A549 (cell line): Measurements from ENCODE around the gene TSPAN14. TPM values are rescaled to one million over a fixed set of nuclear protein-coding genes. Genes with fewer than 3 reads are reported as not detected.

ENCODE experiments used
- ATAC-seq, 2 experiments: fragments of 200-7000 bp in 1 of 2; fragments of >200 bp in 1 of 2; cut with Nextera tagmentation in 1 of 2; cut with Tn5 transposase in 1 of 2; 3 replicates each; pipeline versions ENCODE4 v1.8.0 to v1.9.1; 2018 to 2020; ENCODE audit warnings: mild to moderate bottlenecking in 1 of 2, moderate library complexity in 1 of 2
- CTCF ChIA-PET: fragments of 300-600 bp; sonication (Branson Sonifier 250); formaldehyde crosslinking; extraction: SDS; loops from one replicate; lab custom pipeline; 2021; ENCODE audit warnings: antibody characterized with exemption, inconsistent platforms; lab: Yijun Ruan, JAX
- POLR2A ChIA-PET: fragments of 350-600 bp; formaldehyde crosslinking; extraction: SDS; loops from one replicate; lab custom pipeline; 2021; ENCODE audit warnings: antibody characterized with exemption, inconsistent platforms; lab: Yijun Ruan, JAX
- DNase-seq, 2 experiments: peaks; one replicate each; pipeline versions ENCODE4 v3.0.0 to v3.0.0-alpha.2; 2011 to 2016; ENCODE audit warnings: low read depth in 1 of 2, low spot score in 1 of 2
- FAIRE-seq: peaks from 2 replicates; lab custom pipeline; 2011; peaks lifted over from hg19 to GRCh38; lab: Jason Lieb, UNC
- H3K27ac ChIP-seq, 2 experiments: fragments of >200 bp; sonication (Bioruptor Twin); formaldehyde crosslinking; 3 replicates each; pipeline ENCODE4 v1.5.1; 2016 to 2017
- H3K4me1 ChIP-seq: fragments of >200 bp; sonication (Bioruptor Twin); formaldehyde crosslinking; 3 replicates; pipeline ENCODE4 v1.6.1; 2016
- H3K4me2 ChIP-seq: fragments of >200 bp; sonication (Bioruptor Twin); formaldehyde crosslinking; 3 replicates; pipeline ENCODE4 v1.6.1; 2016
- H3K4me3 ChIP-seq: fragments of >200 bp; sonication (Bioruptor Twin); formaldehyde crosslinking; 3 replicates; pipeline ENCODE4 v1.5.1; 2016
- H3K9me3 ChIP-seq: fragments of >200 bp; sonication (Bioruptor Twin); formaldehyde crosslinking; 3 replicates; pipeline ENCODE4 v1.6.1; 2016
- BHLHE40 ChIP-seq: IDR thresholded peaks from 2 replicates; pipeline ENCODE4 v1.6.1; 2012; ENCODE audit warnings: low read depth, low read length, inconsistent platforms
- CBX2 ChIP-seq: fragments of 200-600 bp; sonication (generic); IDR thresholded peaks from 2 replicates; pipeline ENCODE4 v1.6.1; 2016; ENCODE audit warnings: low read depth, mild to moderate bottlenecking, borderline replicate concordance
- CEBPB ChIP-seq, 2 experiments: fragments of >200 bp in 1 of 2; sonication (Bioruptor Twin) in 1 of 2; formaldehyde crosslinking in 1 of 2; IDR thresholded peaks; 2 replicates each; pipeline ENCODE4 v1.6.1; 2012 to 2016
- EHMT2 ChIP-seq: fragments of 200-600 bp; sonication (generic); IDR thresholded peaks from 2 replicates; pipeline ENCODE4 v1.6.1; 2016; ENCODE audit warnings: antibody characterized with exemption, low read depth, mild to moderate bottlenecking, moderate library complexity
- EP300 ChIP-seq, 2 experiments: fragments of >200 bp; sonication (Bioruptor Twin); formaldehyde crosslinking; IDR thresholded peaks; 2 replicates in 1 of 2; 3 replicates in 1 of 2; pipeline ENCODE4 v1.6.1; 2016 to 2017
- JUN ChIP-seq, 2 experiments: fragments of >200 bp; sonication (Bioruptor Twin); formaldehyde crosslinking; IDR thresholded peaks; 2 replicates in 1 of 2; 3 replicates in 1 of 2; pipeline ENCODE4 v1.6.1; 2016 to 2017
- KDM1A ChIP-seq: fragments of 200-600 bp; sonication (generic); IDR thresholded peaks from 2 replicates; pipeline ENCODE4 v1.6.1; 2016; ENCODE audit warnings: low read depth, mild to moderate bottlenecking
- PHF8 ChIP-seq: fragments of 200-600 bp; sonication (generic); IDR thresholded peaks from 2 replicates; pipeline ENCODE4 v1.6.1; 2016; ENCODE audit warnings: low read depth, mild to moderate bottlenecking, antibody characterized with exemption, moderate library complexity, borderline replicate concordance
- RAD21 ChIP-seq, 2 experiments: fragments of >200 bp in 1 of 2; sonication (Bioruptor Twin) in 1 of 2; formaldehyde crosslinking in 1 of 2; IDR thresholded peaks in 1 of 2; conservative IDR thresholded peaks in 1 of 2; 2 replicates in 1 of 2; 3 replicates in 1 of 2; pipeline ENCODE4 v1.6.1; 2012 to 2018; ENCODE audit warnings: inconsistent platforms in 1 of 2
- SMC3 ChIP-seq: fragments of >200 bp; sonication (Bioruptor Twin); formaldehyde crosslinking; IDR thresholded peaks from 3 replicates; pipeline ENCODE4 v1.6.1; 2018; ENCODE audit warnings: inconsistent platforms
- TFCP2L1 ChIP-seq: fragments of 250-450 bp; sonication (Bioruptor Pico); IDR thresholded peaks from 2 replicates; pipeline ENCODE4 v1.5.0; 2021; ENCODE audit warnings: mild to moderate bottlenecking
- TP53 ChIP-seq: fragments of 250-450 bp; sonication (Bioruptor Pico); IDR thresholded peaks from 2 replicates; pipeline ENCODE4 v1.5.0; 2021; ENCODE audit warnings: mild to moderate bottlenecking, moderate library complexity
- WGBS: methylation state at CpG from one replicate; pipeline ENCODE4 v1.1.6; 2017; ENCODE audit errors: missing lambda C conversion rate; 5-methylcytosine and 5-hydroxymethylcytosine counted together
- polyA plus RNA-seq, 4 experiments: library from polyadenylated mRNA; depleted of rRNA in 3 of 4; stranded (reverse); fragments of >200 nt; fragmentation: RNase III in 1 of 4; extraction: RNeasy Plus Mini Kit Qiagen cat#74134 plus additional on column Dnase treatment in 1 of 4; gene quantifications; 2 replicates in 3 of 4; 3 replicates in 1 of 4; pipeline ENCODE4 v1.2.3, GENCODE V29; 2011 to 2017
- TF ChIP-seq, protein P1 (sequence below): IDR thresholded peaks from 2 replicates; pipeline ENCODE4 v1.6.1; 2012
- TF ChIP-seq, protein P2 (sequence below): fragments of 150-350 bp; IDR thresholded peaks from 2 replicates; pipeline ENCODE4 v1.6.1; 2014; ENCODE audit warnings: low read depth, mild to moderate bottlenecking, low read length
- TF ChIP-seq, protein P3 (sequence below): fragments of >200 bp; sonication (Bioruptor Twin); formaldehyde crosslinking; IDR thresholded peaks from 2 replicates; pipeline ENCODE4 v1.6.1; 2016
- TF ChIP-seq, protein P4 (sequence below): IDR thresholded peaks from 2 replicates; pipeline ENCODE4 v1.6.1; 2012; ENCODE audit warnings: low read depth, borderline replicate concordance

Gene TSPAN14
- polyA plus RNA-seq, 2 of the 4 experiments (the other 2 are of a cell fraction): 87.0 to 124 TPM

DNA sequence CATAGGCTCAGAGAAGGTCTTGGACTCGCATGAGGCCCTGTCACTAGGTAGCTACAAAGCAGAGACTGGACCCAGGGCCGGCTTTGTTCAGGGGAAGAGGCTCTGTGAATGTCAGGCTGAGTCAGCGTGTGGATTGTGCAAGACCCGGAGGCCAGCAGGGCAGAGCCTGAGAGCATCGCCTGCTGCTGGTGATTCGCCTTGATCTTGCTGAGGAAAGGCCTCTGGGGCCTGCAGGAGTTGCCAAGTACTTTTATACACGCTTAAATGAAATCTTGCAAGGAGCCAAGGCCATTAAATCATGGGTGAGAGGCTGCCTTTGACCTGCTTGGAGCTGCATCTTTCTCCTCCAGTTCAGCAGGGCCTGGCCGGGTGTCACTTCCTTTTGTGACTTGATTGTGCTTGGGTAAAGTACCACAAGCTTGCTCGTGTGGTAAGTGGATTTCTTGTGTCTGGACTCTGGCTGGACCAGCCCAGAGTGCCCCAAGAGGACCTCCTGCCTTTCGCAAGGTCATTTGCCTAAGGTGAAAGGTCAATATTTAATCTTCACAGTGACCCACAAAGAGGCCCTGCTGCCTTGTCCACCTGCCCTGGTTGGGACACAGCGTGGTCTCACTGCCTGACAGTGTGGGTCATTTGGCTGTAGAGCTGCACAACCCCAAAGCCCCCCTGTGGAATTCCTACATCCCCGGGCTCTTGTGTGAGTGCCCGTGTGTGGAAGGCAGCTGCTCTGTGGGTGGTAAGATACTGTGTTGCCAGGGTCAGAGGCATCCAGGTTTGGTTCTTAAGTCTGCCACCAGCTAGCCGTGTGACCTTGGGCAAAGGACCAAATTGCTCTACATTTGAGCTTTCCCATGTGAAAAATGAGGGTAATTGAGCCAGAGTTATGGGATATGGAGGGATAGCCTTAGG lies 45.0 kb downstream of the TSPAN14 start (continued):
- TF ChIP-seq TFCP2L1 (CRISPR knock-in tag) (no peak), TP53 (CRISPR knock-in tag) (no peak), EP300 (IDR thresholded peaks at IDR 0.05) (peak; percentile 40 to 69; a peak in 3 of 5 replicates), EHMT2 (no peak), PHF8 (no peak)
- TF ChIP-seq, protein P1, sequence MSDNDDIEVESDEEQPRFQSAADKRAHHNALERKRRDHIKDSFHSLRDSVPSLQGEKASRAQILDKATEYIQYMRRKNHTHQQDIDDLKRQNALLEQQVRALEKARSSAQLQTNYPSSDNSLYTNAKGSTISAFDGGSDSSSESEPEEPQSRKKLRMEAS: peak; percentile 88
- TF ChIP-seq, protein P2, sequence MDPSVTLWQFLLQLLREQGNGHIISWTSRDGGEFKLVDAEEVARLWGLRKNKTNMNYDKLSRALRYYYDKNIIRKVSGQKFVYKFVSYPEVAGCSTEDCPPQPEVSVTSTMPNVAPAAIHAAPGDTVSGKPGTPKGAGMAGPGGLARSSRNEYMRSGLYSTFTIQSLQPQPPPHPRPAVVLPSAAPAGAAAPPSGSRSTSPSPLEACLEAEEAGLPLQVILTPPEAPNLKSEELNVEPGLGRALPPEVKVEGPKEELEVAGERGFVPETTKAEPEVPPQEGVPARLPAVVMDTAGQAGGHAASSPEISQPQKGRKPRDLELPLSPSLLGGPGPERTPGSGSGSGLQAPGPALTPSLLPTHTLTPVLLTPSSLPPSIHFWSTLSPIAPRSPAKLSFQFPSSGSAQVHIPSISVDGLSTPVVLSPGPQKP: no peak

DNA sequence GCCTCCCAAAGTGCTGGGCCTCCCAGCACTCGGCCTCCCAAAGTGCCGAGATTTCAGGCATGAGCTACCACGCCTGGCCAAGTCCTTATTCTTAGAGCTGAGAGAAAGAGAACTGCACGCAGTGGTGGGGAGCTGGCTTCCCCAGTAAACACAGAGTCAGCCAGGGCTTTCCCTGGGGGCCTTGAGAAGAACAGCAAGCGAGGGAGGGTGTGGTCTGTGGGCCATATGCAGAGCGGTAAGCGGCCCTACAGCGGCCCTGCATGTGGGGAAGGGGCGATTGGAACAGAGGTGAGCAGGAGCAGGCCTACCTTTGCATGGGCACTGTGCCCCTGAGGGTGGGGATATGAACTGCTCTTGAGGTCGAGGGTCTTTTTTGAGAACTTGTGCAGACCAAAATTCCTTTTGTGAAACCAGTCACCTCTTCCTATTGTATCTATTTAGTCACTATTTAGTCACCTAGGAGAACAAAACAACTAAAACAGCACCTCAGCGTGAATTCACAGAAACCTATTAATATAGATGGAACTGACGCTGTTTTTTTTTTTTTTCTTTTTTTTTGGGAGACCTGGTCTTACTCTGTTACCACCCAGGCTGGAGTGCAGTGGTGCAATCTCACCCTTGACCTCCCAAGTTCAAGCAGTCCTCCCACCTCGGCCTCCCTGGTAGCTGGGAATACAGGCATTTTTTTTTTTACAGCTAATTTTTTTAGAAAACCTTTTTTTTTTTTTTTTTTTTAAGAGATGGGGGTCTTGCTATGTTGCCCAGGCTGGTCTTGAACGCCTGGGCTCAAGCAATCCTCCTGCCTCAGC lies 46.7 kb downstream of the TSPAN14 start:
- H3K27ac ChIP-seq: peak overlapping the region; percentile 100
- 72% methylated on average over 14 of the region's 14 CpGs for WGBS
- DNase-seq: peak in 1 of 2 experiments; percentile 21
- no peak for ATAC-seq
- ChIA-PET CTCF (interaction anchor here (1.0 to 21.6 kb wide), 2 partner anchors 12 to 40 kb away, joined by 5 to 928 read pairs; partner anchors contain the start of gene TSPAN14), POLR2A (interaction anchor here (1.1 kb wide), 1 partner anchor 12 kb away, joined by 3 read pairs; no protein-coding TSS in a partner anchor)
- TF ChIP-seq KDM1A (no peak), TFCP2L1 (CRISPR knock-in tag) (no peak), SMC3 (no peak), JUN (IDR thresholded peaks at IDR 0.05) (no peak), EHMT2 (no peak)
- TF ChIP-seq, protein P3, sequence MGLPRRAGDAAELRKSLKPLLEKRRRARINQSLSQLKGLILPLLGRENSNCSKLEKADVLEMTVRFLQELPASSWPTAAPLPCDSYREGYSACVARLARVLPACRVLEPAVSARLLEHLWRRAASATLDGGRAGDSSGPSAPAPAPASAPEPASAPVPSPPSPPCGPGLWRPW: no peak
- FAIRE-seq: no peak
- H3K9me3 ChIP-seq: no peaks in the 10 kb centered on the region
- H3K4me3 ChIP-seq: peak overlapping the region; percentile 13; the same call in 1 of the 3 replicates
- peak overlapping the region; percentile 55 for H3K4me2 ChIP-seq
- peaks cover 99% of the 10 kb centered on the region for H3K4me1 ChIP-seq

DNA sequence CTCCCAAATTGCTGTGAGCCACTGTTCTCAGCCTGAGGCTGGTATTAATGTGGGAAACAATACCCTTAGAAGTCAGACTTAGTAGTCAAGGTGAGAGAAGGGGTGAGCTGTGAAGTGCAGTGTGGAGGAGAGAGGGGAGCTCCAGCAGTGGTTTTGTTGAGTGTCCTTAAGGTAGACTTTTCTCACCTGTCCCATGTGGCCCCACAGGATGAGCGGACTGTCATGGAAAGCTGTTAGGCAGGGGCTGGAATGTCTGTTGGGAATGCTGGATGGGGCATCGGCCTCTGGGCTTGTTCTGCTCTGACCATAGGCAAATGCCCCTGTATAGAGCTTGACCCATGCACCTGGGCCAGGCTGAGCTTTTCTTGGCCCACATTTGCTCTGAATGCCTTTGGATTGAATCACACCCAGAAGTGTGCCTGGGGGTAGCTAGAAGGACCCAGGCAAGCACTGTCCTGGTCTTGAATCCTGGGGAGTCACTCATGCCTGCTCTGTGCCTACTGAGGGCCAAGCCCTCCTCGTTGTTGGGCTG lies 47.3 kb downstream of the TSPAN14 start:
- 57% methylated on average over 3 of the region's 3 CpGs for WGBS
- ChIA-PET CTCF (interaction anchor here (1.0 to 21.6 kb wide), 3 partner anchors 12 to 118 kb away, joined by 3 to 928 read pairs (median 5); partner anchors contain the start of gene TSPAN14), POLR2A (interaction anchor here (1.1 kb wide), 1 partner anchor 12 kb away, joined by 3 read pairs; no protein-coding TSS in a partner anchor)
- TF ChIP-seq CEBPB (IDR thresholded peaks at IDR 0.05): no peak
- no peak for TF ChIP-seq EHMT2
- TF ChIP-seq BHLHE40: no peak
- TF ChIP-seq, protein P4, sequence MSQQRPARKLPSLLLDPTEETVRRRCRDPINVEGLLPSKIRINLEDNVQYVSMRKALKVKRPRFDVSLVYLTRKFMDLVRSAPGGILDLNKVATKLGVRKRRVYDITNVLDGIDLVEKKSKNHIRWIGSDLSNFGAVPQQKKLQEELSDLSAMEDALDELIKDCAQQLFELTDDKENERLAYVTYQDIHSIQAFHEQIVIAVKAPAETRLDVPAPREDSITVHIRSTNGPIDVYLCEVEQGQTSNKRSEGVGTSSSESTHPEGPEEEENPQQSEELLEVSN: no peak
- no peak for TF ChIP-seq RAD21 (conservative IDR thresholded peaks at IDR 0.05 in 1 of 2, IDR thresholded peaks at IDR 0.05 in 1 of 2)
- TF ChIP-seq CBX2: no peak
- peak overlapping the region; percentile 100 for H3K27ac ChIP-seq
- H3K4me2 ChIP-seq: peak overlapping the region; percentile 55
- peaks cover 99% of the 10 kb centered on the region for H3K4me1 ChIP-seq
- FAIRE-seq (no peak), DNase-seq (no peak), ATAC-seq (no peak)
- H3K4me3 ChIP-seq: peak overlapping the region; percentile 13; the same call in 1 of the 3 replicates
- no peaks in the 10 kb centered on the region for H3K9me3 ChIP-seq
